Thyroid gland (tissue), 4 donors: ENCODE data around the gene STX8.

Source experiments
- POLR2A ChIP-seq, 2 donors: fragments of 450-650 bp; IDR thresholded peaks; one replicate each; pipeline ENCODE4 v1.6.1; 2017; ENCODE audit warnings: antibody characterized with exemption in 2 of 2, mild to moderate bottlenecking in 2 of 2, moderate library complexity in 1 of 2
- TF ChIP-seq, protein P1 (sequence below), 6 experiments: fragments of 200-600 bp in 3 of 6; fragments of 450-650 bp in 3 of 6; sonication (generic) in 3 of 6; IDR thresholded peaks; one replicate each; pipeline ENCODE4 v1.5.1; 2016 to 2019; ENCODE audit warnings: antibody characterized with exemption in 6 of 6, mild to moderate bottlenecking in 2 of 6, inconsistent platforms in 1 of 6, moderate library complexity in 1 of 6

DNA sequence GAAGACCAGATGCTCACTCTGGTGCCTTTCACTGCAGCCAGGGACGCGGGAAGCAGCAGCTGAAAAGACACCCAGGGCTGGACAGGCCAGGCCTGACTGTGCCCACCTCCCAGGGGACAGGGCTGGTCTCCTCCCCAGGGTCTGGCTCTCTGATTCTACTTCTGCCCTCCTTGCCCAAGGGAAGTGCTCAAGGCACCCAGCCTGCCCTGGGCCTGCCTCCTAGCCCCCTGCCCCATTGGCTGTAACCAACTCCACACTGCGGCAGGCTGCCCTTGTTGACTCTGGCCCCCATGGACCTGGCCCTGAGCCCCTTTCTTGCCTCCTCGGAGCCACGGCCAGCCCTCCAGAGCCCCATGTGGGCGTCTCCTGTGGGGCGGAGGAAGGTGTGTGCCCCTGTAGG lies 341.9 kb downstream of the STX8 start:
- TF ChIP-seq, protein P1, sequence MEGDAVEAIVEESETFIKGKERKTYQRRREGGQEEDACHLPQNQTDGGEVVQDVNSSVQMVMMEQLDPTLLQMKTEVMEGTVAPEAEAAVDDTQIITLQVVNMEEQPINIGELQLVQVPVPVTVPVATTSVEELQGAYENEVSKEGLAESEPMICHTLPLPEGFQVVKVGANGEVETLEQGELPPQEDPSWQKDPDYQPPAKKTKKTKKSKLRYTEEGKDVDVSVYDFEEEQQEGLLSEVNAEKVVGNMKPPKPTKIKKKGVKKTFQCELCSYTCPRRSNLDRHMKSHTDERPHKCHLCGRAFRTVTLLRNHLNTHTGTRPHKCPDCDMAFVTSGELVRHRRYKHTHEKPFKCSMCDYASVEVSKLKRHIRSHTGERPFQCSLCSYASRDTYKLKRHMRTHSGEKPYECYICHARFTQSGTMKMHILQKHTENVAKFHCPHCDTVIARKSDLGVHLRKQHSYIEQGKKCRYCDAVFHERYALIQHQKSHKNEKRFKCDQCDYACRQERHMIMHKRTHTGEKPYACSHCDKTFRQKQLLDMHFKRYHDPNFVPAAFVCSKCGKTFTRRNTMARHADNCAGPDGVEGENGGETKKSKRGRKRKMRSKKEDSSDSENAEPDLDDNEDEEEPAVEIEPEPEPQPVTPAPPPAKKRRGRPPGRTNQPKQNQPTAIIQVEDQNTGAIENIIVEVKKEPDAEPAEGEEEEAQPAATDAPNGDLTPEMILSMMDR (IDR thresholded peaks at IDR 0.05) = no peak
- no peak for TF ChIP-seq POLR2A (IDR thresholded peaks at IDR 0.05)
